ENCODE measurements around the gene TRIM2.

The TRIM2 gene

GRCh38 chr4:153348006-153348405 lies 143.8 kb downstream of the TRIM2 start:
- no peak for DNase-seq (ENCODE audit: extremely low read depth, low read depth)
- TF ChIP-seq, protein P1, sequence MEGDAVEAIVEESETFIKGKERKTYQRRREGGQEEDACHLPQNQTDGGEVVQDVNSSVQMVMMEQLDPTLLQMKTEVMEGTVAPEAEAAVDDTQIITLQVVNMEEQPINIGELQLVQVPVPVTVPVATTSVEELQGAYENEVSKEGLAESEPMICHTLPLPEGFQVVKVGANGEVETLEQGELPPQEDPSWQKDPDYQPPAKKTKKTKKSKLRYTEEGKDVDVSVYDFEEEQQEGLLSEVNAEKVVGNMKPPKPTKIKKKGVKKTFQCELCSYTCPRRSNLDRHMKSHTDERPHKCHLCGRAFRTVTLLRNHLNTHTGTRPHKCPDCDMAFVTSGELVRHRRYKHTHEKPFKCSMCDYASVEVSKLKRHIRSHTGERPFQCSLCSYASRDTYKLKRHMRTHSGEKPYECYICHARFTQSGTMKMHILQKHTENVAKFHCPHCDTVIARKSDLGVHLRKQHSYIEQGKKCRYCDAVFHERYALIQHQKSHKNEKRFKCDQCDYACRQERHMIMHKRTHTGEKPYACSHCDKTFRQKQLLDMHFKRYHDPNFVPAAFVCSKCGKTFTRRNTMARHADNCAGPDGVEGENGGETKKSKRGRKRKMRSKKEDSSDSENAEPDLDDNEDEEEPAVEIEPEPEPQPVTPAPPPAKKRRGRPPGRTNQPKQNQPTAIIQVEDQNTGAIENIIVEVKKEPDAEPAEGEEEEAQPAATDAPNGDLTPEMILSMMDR (IDR thresholded peaks at IDR 0.05; ENCODE audit: low read depth, low read length, missing control alignments): no peak
- no peak overlapping the region for H3K4me3 ChIP-seq (replicated peaks; ENCODE audit: low read depth, low read length)

DNA sequence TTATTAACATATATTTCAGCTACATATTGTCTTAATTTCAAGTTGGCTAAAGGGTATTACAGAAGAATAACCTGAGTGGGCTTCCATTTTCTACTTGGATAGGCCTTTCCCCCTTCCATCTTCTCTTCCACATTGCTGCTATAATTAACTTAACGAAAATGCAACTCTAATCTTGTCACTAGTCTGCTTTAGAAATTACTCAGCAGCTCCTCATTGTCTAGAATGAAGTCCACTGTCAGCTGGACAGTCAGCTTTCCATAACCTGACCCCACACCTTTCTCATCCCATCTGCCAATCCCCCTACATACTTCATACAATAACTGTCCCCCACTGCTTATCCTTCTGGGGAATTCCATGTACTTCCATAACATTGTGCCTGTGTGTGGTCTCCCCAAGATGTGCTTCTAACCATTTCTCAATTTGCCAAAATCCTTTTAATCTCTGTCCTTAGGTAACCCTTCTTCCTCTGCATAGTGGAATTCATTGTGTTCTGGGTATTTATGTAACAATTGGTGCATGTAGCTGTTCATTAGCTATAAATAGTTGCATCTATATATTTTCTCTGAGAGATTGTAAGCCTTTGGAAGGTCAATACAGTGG lies 145.1 kb downstream of the TRIM2 start:
- TF ChIP-seq, protein P1 (IDR thresholded peaks at IDR 0.05; ENCODE audit: low read depth, low read length, missing control alignments): no peak
- no peak overlapping the region for H3K4me3 ChIP-seq (replicated peaks; ENCODE audit: low read depth, low read length)
- DNase-seq (ENCODE audit: extremely low read depth, low read depth): no peak

GRCh38 chr4:153362184-153362583 lies 157.9 kb downstream of the TRIM2 start:
- no peak overlapping the region for H3K4me3 ChIP-seq (replicated peaks; ENCODE audit: low read depth, low read length)
- DNase-seq (ENCODE audit: extremely low read depth, low read depth): no peak

GRCh38 chr4:153364061-153364460 lies 159.8 kb downstream of the TRIM2 start:
- H3K4me3 ChIP-seq (replicated peaks; ENCODE audit: low read depth, low read length): no peak overlapping the region
- DNase-seq (ENCODE audit: extremely low read depth, low read depth): no peak
- TF ChIP-seq, protein P1 (IDR thresholded peaks at IDR 0.05; ENCODE audit: low read depth, low read length, missing control alignments): no peak

More at GRCh38 chr4:153362184-153362583, 157.9 kb downstream of the TRIM2 start:
- TF ChIP-seq, protein P1 (IDR thresholded peaks at IDR 0.05; ENCODE audit: low read depth, low read length, missing control alignments): no peak

DNA sequence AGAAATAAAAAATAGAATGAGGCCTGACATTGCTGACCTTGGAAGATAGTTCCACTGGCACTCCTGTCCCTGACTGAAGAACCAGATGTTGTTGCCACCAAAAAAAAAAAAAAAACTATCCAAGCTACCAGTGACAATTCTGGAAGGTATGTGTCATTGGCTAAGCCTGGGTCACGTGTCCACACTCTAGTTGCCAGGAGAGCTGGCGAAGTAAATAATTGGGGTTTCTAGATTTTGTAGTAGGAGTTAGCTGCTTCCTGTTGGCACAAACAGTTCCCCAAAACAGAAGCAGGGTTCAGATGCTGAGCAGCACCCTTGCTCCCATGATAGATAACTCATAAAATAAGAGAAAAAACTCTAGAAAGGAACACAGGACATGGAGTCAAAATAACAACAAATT lies 160.8 kb downstream of the TRIM2 start:
- no peak overlapping the region for H3K4me3 ChIP-seq (replicated peaks; ENCODE audit: low read depth, low read length)
- no peak for DNase-seq (ENCODE audit: extremely low read depth, low read depth)
- TF ChIP-seq, protein P1 (IDR thresholded peaks at IDR 0.05; ENCODE audit: low read depth, low read length, missing control alignments): no peak

GRCh38 chr4:153366486-153366885 lies 162.2 kb downstream of the TRIM2 start:
- DNase-seq (ENCODE audit: extremely low read depth, low read depth): no peak
- H3K4me3 ChIP-seq (replicated peaks; ENCODE audit: low read depth, low read length): no peak overlapping the region
- TF ChIP-seq, protein P1 (IDR thresholded peaks at IDR 0.05; ENCODE audit: low read depth, low read length, missing control alignments): no peak

GRCh38 chr4:153367092-153367491 lies 162.8 kb downstream of the TRIM2 start:
- DNase-seq (ENCODE audit: extremely low read depth, low read depth): no peak
- TF ChIP-seq, protein P1 (IDR thresholded peaks at IDR 0.05; ENCODE audit: low read depth, low read length, missing control alignments): no peak
- no peak overlapping the region for H3K4me3 ChIP-seq (replicated peaks; ENCODE audit: low read depth, low read length)

All from HFF-Myc (cell line).